PFSK-1 (cell line): ENCODE measurements around the gene TNFRSF1B.

Source experiments
- POLR2AphosphoS5 ChIP-seq: IDR thresholded peaks from 2 replicates; pipeline ENCODE4 v1.6.1; 2012; ENCODE audit warnings: low read depth, mild to moderate bottlenecking, control low read depth, low read length, moderate library complexity
- TAF1 ChIP-seq: IDR thresholded peaks from 2 replicates; pipeline ENCODE4 v1.6.1; 2012; ENCODE audit warnings: low read length, control low read depth, borderline replicate concordance; ENCODE audit not compliant: insufficient read depth

DNA sequence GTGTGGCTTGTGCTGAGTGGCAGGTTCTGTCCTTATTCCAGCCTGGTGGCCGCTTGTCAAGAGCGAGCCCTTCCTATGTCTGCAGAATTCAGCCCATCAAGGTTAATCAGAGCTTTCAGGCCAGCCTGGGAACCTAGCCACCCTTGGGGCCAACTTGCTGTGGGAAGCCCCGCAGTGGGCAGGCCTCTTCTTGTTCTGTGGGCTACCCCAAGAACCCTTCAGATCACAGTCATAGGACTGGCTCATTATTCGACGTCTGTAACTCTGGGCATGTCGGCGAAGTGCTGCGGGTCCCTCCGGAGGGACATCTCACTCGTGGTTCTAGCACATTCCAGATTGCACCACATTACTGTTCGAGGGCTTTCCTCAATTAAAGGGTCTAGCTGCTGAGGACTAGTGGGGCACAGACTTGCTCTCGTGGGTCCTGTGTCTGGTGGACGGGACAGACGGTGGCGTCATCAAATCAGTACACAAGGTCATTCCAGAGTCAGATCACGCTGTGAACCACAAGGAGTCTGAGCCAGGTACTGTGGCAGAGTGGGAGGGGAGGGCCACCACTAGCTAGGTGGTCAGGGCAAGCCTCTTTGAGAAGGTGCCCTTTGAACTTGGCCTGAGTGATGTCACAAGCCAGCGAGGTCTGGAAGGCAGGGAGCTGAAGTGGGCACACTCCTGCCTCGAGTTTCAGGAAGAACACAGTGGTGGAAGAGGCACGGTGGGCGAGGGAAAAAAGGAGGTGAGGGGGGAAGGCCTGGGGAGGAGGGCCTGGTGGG is 20.3 kb upstream of the TNFRSF1B start:
- TF ChIP-seq POLR2AphosphoS5: no peak
- no peak for TF ChIP-seq TAF1
